Measurements from ENCODE around the gene APOA4.
A peak's percentile ranks its signal among the peaks of the same experiment; 100 is the strongest.
"Not testable (repeated sequence)": the region's sequence is repeated elsewhere in the genome, so short reads cannot be mapped to it uniquely, and the experiment has no call there.

Gene APOA4

DNA sequence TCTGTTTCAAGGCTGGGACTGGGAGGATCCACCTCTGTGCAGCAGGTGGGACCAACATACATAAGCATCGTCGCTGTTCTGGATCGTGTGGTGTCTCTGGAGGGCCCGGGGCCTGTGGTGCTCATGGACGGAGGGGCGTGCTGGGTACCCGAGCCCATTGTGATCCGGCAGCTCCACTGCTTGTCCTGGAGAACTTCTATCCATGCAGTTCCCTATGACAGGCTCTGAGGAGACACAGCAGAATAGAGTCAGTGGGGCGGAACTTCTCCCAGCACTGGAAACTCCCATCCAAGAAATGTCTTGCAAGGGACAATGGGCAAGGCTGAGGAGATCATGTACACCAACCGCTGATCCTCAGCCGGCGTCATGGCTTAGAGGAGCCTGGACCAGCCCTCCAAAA is 26.0 kb upstream of the APOA4 start:
- no peak for DNase-seq (ENCODE audit: low read depth in 2 of 2)

DNA sequence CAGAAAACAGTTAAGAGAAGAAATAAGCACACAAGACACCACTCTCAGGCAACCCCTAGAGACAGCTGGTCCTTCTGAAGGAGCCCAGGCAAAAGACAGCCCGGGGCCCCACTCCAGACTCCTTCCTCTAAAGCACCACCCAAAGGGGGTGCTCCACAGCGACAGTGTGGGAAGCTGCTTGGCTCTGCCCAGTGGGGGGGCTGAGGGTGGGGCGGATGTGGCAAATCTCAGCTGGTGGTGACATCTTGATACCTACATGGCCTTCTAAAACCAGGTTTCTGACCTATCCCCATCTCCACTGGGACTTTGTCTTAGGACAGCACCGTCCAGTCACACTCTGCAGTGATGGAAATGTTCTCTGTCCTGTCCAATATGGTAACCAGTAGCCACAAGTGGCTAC is 24.5 kb upstream of the APOA4 start:
- DNase-seq (ENCODE audit: low read depth in 2 of 2), result no peak

DNA sequence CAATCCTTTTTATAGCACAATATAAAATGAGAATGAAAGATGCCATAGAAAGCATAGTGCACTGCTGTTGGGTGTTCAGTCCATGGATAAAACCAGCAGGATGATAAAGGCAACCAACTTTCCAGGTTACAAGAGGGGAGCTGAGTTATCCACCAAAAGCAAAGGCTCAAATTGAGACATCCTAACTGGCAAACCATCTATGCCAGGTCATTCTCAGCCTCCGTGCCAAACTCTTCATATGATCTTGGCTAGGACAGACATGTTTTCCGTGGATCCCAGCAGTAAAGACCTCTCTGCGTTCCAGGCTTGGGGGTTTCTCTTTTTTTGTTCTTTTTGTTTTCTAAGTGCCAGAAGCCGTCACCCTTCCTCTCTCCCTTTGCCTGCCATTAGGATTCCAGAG is 21.6 kb upstream of the APOA4 start:
- DNase-seq (ENCODE audit: low read depth in 2 of 2), result no peak

DNA sequence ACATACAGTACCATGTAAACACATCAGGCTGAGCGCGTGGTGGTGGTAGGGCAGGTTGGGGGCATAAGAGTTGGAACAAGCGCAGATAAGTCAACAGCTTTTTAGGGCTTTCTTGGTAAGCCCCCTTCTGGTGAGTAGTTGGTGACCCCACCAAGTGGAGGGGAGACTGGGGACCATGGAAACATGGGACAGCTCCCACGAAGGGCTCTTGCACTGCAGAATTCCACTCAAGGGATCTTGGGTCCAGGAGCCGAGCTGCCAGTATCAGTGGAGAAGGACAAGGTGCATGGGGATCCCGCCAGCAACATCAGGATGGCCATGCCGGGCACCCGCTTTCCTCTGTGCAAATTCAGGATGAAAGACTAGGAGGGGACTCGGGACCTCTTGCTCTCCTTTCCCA is 20.6 kb upstream of the APOA4 start:
- no peak for DNase-seq (ENCODE audit: low read depth in 2 of 2)

DNA sequence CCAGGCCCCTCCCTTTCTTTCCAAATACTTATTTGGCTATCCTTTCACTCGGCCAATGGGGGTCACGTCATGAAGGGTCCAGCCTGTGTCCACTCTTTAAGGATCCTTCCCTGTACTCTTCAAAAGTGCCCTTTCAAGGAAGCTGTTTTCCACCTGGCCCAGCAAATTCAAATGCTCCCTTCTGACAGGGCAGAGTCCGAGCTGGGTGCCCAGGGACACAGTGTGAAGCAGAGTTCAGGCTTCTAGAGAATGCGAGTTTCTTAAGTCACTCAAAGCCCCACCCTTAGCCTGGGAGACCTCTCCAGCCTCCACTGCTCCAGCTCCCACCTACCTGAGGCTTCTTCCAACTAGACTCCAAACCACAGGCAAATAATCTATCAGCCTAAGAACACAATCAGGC is 19.8 kb upstream of the APOA4 start:
- DNase-seq (ENCODE audit: low read depth in 2 of 2), result no peak

DNA sequence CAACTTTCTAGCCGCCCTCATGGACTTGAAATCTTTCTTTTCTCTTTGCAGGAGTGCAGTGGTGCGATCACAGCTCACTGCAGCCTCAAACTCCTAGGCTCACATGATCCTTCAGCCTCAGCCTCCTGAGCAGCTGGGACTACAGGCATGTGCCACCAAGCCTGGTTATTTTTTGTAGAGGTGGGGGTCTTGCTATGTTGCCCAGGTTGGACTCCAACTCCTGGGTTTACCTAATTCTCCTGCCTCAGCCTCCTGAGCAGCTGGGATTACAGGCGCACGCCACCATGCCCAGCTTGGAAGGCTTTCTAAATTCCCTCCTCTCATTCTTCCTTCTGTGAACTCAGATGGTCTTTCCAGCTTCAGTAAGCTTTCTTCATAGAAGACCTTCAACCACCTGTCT is 19.0 kb upstream of the APOA4 start:
- DNase-seq (ENCODE audit: low read depth in 2 of 2), result no peak

DNA sequence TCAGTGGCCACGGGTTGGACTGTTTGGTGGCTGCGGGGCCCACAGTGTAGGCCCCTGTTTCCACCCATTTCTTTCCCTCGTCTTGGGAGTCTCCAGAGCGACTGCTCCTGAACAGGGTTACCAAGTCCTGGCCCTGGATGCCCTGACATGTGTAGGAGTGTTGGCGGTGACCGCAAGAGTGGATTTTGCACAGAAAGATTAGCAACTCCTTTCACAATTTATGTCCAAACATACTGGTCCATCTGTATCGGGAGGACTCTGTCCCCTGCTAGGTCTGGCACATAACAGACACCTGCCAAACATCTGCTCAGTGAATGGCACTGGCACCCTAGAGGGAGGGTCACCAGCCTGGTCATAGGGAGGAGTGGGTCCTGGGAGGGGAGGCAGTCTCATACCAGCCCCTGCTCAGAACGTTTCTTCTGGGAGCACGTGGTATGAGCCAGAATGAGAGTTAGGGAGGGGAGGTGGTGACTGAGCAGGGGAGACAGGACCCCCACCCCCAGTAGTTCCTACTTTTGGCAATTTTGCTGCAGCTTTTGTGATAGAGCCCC is 17.7 kb upstream of the APOA4 start:
- no peak for DNase-seq (ENCODE audit: low read depth in 2 of 2)

DNA sequence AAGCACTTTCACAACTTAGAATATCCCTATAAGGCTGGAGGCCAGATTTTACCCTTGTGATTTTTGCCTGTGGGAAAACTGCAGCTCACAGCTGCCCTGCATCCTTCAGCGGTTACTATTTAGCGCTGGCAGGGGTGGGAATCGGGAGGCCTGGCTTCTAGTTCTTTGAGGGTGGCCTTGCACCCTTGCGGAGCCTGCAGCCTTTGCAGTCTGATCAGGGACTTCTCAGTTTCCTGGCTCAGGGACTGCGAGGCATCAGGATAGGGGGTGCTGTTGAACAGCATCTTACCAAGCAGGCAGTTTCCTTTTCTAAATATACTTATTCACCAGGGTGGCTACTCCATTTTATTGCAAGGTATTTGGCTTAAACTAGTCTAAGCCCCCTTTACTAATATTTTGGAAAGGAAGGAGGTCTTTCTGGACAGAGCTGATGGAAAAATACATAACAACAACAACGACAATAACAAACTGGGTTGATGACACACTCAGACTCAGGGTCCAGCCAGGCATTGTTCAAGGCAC is 17.2 kb upstream of the APOA4 start:
- DNase-seq (ENCODE audit: low read depth in 2 of 2), result no peak

DNA sequence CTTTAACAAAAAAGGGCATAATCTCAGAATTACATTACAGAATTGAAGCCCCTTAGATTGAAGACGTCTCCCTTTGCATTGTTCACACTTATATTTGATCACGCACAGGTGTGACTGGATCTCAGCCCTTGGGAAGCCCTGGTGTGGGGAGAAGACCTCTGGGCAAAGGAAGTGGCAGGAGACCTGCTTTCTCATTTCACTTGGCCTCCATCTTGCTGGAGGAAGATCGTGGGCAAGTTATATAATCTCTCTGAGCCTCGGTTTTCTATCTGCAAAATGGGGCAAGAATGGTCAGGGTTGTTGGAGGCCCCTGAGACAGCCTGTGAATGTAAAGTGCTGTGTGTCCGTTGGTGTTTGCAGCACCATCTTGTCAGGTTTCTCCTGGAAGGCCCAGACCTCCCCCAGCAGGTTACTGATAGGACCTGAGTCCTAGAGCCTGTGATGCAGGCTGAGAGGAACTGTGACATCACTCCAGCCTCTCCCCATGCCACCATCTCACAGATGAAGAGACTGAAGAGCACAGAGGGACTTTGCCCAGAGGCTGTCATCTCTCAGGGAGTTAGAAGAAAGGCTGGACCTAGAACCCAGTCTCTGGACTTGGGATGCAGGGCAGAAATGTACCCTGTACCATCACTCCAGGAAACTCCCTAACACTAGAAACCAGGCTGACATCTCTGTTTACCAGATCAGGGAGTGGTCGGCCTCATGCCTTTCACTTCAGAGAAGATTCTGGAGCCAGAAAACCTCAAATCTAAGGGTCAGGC is 15.4 kb upstream of the APOA4 start:
- DNase-seq (ENCODE audit: low read depth in 2 of 2), result no peak

DNA sequence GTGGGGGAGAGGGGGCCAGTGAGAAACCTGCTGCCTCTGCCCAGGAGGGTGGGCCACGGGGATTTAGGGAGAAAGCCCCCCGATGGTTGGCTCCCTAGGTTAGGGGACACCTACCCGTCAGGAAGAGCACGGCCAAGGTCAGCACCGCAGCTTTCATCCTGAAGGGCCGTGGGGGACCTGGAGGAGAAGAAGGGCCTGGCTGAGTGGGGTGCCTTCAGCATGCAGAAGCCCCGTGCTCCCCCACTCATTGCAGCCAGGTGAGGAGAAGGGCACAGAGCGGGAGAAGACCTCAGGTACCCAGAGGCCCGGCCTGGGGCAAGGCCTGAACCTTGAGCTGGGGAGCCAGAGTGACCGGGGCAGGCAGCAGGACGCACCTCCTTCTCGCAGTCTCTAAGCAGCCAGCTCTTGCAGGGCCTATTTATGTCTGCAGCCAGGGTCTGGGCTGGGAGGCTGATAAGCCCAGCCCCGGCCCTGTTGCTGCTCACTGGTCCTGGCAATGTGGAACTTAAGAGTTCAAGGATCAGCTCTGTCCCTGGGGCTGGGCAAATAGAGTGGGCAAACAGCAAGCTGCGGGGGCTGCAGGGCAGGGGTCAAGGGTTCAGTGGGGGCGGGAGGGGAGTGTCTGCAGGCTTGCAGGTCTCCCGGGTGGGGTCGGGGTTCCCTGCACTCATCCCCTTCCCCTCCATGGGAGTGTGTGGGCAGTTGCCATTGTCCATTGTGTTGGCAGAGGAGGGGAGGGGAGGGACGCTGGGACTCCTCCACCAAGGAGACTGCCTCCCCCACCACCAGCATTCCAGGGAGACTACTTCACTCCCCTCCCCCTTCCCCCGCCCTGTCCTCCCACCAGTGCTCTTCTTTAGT is 14.4 kb upstream of the APOA4 start, which contains the start of gene APOA1:
APOA1 (minus strand) TSS at position 392 of the 861 bp plus-strand sequence; CDS start at position 157, 235 bp downstream.
- no peak for DNase-seq (ENCODE audit: low read depth in 2 of 2)

DNA sequence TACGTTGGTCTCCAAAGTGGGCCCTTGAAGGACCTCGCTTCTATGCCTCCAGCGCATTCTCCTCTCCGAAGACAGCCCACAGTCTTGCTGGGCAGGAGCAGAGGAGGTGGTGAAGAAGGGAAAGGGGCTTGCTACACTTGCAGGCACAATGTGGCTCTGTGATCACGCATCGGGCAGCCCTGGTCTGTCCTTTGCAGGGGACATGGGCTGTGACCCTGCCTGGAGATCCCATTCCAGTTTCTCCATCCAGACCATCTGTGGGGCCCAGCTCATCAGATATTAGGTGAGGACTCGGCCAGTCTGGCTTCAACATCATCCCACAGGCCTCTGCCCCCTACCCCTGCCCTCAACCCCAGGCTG is 13.5 kb upstream of the APOA4 start:
- DNase-seq (ENCODE audit: low read depth in 2 of 2), result no peak

DNA sequence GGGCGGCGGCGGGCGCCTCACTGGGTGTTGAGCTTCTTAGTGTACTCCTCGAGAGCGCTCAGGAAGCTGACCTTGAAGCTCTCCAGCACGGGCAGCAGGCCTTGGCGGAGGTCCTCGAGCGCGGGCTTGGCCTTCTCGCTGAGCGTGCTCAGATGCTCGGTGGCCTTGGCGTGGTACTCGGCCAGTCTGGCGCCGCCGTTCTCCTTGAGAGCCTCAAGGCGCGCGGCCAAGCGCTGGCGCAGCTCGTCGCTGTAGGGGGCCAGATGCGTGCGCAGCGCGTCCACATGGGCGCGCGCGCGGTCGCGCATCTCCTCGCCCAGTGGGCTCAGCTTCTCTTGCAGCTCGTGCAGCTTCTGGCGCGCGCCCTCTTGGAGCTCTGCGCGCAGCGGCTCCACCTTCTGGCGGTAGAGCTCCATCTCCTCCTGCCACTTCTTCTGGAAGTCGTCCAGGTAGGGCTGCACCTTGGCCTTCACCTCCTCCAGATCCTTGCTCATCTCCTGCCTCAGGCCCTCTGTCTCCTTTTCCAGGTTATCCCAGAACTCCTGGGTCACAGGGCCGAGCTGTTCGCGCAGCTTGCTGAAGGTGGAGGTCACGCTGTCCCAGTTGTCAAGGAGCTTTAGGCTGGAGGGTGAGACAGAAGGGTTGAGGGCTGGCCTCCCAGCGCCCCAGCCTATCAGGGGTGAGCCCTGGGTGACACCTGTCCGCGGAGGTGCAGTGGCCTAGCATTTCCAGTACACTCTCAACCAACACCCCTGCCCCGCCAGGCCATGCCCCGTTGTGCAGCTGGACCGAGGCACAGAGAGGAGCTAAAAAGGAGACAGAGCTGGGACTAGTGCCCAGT is 12.9 kb upstream of the APOA4 start:
- peak; percentile 87 for DNase-seq (ENCODE audit: low read depth in 2 of 2)

DNA sequence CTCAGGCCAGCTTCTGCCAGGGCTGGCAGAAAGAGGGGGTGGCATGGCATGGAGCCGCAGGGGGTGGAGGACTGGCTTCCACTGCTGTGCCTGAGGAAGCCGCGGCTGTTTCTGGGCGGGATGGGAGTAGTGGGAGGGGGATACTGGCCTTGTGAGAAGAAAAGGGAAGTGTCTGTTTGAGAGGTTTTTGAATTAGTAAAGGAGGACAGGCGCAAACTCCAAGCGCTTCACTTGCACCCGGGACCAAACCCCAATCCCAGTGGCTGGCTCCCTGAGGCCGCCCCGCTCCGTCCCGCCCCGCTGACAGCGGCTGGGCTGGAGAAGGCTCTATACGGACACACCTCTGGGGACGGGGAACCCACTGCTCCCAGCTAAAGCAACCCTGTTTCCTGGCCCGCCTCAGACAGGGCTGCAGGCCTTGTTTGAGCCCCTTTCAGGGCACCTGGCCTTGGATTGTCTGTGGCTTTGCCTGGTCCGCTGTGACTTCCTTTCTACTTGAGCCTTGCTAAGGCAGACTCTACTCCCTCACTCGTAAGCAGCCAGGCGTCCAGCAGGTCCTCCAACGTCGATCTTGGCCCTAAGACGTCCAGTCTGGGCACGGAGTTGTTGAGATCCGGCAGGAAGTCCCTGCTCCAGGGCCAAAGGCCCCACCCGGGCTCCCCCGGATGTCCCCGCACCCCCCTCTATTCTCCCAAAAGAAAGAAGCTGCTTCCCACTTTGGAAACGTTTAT is 12.1 kb upstream of the APOA4 start:
- no peak for DNase-seq (ENCODE audit: low read depth in 2 of 2)

DNA sequence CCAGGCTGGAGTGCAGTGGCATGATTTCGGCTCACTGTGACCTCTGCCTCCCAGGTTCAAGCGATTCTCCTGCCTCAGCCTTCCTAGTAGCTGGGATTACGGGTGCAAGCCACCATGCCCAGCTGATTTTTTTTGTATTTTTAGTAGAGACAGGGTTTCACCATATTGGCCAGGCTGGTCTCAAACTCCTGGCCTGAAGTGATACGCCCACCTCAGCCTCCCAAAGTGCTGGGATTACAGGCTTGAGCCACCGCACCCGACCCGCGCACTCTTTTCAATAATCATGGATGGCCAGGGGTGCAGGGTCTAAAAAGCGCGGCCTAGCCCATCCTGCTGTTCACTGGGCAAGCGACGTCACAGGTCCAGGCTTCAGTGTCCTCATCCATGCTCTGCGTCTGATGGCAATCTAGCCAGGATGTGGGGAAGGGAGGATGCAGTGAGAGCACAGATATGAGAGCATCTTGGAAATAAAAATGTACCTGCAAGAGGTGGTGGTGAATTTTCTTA is 11.5 kb upstream of the APOA4 start:
- not testable (repeated sequence) for DNase-seq (ENCODE audit: low read depth in 2 of 2)

DNA sequence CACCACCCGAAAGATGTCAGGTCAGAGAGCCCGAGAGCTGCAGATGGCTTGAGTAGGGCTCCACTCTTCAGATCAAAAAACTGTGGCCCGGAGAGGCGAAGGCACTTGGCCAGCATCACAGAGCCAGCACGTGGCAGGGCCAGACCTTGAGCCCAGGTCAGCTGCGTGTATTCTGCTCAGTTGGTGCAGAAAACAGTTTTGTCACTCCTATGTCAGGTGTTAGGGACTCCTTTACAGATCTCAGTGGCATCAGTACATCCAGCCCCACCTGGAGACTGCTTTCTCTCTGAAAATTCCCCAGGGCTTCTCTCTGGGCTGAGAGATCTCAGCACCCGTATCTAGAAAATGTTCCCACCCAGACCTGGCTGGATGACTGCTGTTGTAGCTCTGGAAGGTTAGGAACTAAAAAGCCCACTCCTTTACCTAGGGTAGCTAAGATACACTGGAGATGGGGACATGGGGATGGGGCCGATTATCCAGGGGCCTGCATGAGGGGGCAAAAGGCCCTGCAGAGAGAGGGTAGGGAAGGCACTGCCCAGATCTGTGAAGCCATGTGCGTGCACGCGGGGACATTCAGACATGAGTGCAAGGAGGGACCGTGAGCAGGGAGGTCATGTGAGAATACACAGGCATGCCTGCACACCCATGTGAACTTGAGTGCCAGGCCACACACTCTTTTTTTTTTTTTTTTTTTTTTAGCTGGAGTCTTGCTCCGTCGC is 10.9 kb upstream of the APOA4 start:
- DNase-seq (ENCODE audit: low read depth in 2 of 2), result no peak

DNA sequence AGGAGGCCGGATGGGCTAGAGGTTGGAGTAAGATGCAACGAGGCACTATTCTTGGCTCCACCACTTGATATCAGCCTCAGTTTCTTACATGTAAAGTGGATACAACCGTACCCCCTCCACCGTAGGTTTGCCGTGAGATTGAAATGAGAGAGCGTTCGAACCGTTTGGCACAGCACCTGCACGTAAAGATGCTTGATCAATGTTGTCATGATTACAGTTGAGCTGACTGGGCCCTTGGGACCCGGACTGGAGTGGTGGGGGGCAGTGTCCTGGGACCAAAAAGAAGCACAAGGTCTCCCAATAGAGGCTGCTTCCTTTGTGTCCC is 10.3 kb upstream of the APOA4 start:
- no peak for DNase-seq (ENCODE audit: low read depth in 2 of 2)

DNA sequence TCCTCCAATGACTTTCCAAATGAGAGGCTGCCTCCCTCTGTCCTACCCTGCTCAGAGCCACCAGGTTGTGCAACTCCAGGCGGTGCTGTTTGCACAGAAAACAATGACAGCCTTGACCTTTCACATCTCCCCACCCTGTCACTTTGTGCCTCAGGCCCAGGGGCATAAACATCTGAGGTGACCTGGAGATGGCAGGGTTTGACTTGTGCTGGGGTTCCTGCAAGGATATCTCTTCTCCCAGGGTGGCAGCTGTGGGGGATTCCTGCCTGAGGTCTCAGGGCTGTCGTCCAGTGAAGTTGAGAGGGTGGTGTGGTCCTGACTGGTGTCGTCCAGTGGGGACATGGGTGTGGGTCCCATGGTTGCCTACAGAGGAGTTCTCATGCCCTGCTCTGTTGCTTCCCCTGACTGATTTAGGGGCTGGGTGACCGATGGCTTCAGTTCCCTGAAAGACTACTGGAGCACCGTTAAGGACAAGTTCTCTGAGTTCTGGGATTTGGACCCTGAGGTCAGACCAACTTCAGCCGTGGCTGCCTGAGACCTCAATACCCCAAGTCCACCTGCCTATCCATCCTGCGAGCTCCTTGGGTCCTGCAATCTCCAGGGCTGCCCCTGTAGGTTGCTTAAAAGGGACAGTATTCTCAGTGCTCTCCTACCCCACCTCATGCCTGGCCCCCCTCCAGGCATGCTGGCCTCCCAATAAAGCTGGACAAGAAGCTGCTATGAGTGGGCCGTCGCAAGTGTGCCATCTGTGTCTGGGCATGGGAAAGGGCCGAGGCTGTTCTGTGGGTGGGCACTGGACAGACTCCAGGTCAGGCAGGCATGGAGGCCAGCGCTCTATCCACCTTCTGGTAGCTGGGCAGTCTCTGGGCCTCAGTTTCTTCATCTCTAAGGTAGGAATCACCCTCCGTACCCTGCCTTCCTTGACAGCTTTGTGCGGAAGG is 9.5 kb upstream of the APOA4 start:
- DNase-seq (ENCODE audit: low read depth in 2 of 2), result no peak

DNA sequence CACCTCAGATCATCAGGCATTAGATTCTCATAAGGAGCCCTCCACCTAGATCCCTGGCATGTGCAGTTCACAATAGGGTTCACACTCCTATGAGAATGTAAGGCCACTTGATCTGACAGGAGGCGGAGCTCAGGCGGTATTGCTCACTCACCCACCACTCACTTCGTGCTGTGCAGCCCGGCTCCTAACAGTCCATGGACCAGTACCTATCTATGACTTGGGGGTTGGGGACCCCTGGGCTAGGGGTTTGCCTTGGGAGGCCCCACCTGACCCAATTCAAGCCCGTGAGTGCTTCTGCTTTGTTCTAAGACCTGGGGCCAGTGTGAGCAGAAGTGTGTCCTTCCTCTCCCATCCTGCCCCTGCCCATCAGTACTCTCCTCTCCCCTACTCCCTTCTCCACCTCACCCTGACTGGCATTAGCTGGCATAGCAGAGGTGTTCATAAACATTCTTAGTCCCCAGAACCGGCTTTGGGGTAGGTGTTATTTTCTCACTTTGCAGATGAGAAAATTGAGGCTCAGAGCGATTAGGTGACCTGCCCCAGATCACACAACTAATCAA is 8.8 kb upstream of the APOA4 start:
- DNase-seq (ENCODE audit: low read depth in 2 of 2), result no peak

Measured in fibroblast of skin of left biceps (primary cell).